Nephron (organoid): Measurements from ENCODE around the gene ATP8B1.

Experiments
- H3K27ac Mint-ChIP-seq, 3 experiments: 2 replicates each; pipeline ENCODE4 v1.8.0; 2020; ENCODE audit warnings: mixed read lengths in 3 of 3, mild to moderate bottlenecking in 2 of 3, moderate library complexity in 1 of 3
- H3K27me3 Mint-ChIP-seq: 2 replicates; pipeline ENCODE4 v1.8.0; 2021; ENCODE audit warnings: low read depth, mild to moderate bottlenecking, moderate library complexity, mixed read lengths
- H3K36me3 Mint-ChIP-seq: 2 replicates; pipeline ENCODE4 v1.8.0; 2020; ENCODE audit warnings: low read depth, mixed read lengths
- H3K4me1 Mint-ChIP-seq: 2 replicates; pipeline ENCODE4 v1.8.0; 2020; ENCODE audit warnings: mixed read lengths
- H3K4me3 Mint-ChIP-seq, 3 experiments: 2 replicates each; pipeline ENCODE4 v1.8.0; 2020; ENCODE audit warnings: mild to moderate bottlenecking in 3 of 3, mixed read lengths in 3 of 3, moderate library complexity in 2 of 3
- H3K9me3 Mint-ChIP-seq: 2 replicates; pipeline ENCODE4 v1.8.0; 2020; ENCODE audit warnings: mixed read lengths
- CTCF ChIP-seq, 3 experiments: fragments of 200-600 bp; sonication (generic); IDR thresholded peaks; one replicate each; pipeline ENCODE4 v1.5.0; 2021; ENCODE audit warnings: antibody characterized with exemption in 3 of 3; ENCODE audit not compliant: unreplicated experiment in 3 of 3

ATP8B1 gene

GRCh38 chr18:57677262-57678211, 125.6 kb downstream of the ATP8B1 start:
- no peak for TF ChIP-seq CTCF (IDR thresholded peaks at IDR 0.05; ENCODE audit: unreplicated experiment in 3 of 3)
- peaks cover 4% of the 10 kb centered on the region for H3K9me3 Mint-ChIP-seq
- peaks cover 7% of the 10 kb centered on the region for H3K4me1 Mint-ChIP-seq
- H3K36me3 Mint-ChIP-seq, result peaks cover 41% of the 10 kb centered on the region
- H3K27me3 Mint-ChIP-seq, result no peaks in the 10 kb centered on the region
- peak overlapping the region; percentile 19 to 77 (median 48) for H3K27ac Mint-ChIP-seq
- no peak overlapping the region for H3K4me3 Mint-ChIP-seq

GRCh38 chr18:57674891-57675290, 128.2 kb downstream of the ATP8B1 start:
- peaks cover 7% of the 10 kb centered on the region for H3K9me3 Mint-ChIP-seq
- no peak overlapping the region for H3K27ac Mint-ChIP-seq
- peaks cover 45% of the 10 kb centered on the region for H3K36me3 Mint-ChIP-seq
- no peak overlapping the region for H3K4me3 Mint-ChIP-seq
- no peak for TF ChIP-seq CTCF (IDR thresholded peaks at IDR 0.05; ENCODE audit: unreplicated experiment in 3 of 3)
- no peaks in the 10 kb centered on the region for H3K27me3 Mint-ChIP-seq
- peaks cover 7% of the 10 kb centered on the region for H3K4me1 Mint-ChIP-seq

GRCh38 chr18:57670046-57670445, 133.1 kb downstream of the ATP8B1 start:
- H3K27me3 Mint-ChIP-seq, result no peaks in the 10 kb centered on the region
- no peak for TF ChIP-seq CTCF (IDR thresholded peaks at IDR 0.05; ENCODE audit: unreplicated experiment in 3 of 3)
- no peak overlapping the region for H3K27ac Mint-ChIP-seq
- H3K4me1 Mint-ChIP-seq, result no peaks in the 10 kb centered on the region
- peaks cover 7% of the 10 kb centered on the region for H3K9me3 Mint-ChIP-seq
- H3K36me3 Mint-ChIP-seq, result peaks cover 23% of the 10 kb centered on the region
- H3K4me3 Mint-ChIP-seq, result no peak overlapping the region

GRCh38 chr18:57668021-57668420, 135.1 kb downstream of the ATP8B1 start:
- no peaks in the 10 kb centered on the region for H3K4me1 Mint-ChIP-seq

GRCh38 chr18:57666818-57667497, 136.2 kb downstream of the ATP8B1 start:
- no peak for TF ChIP-seq CTCF (IDR thresholded peaks at IDR 0.05; ENCODE audit: unreplicated experiment in 3 of 3)
- Mint-ChIP-seq H3K36me3 (peaks cover 18% of the 10 kb centered on the region), H3K27ac (no peak overlapping the region), H3K4me3 (no peak overlapping the region), H3K4me1 (no peaks in the 10 kb centered on the region), H3K27me3 (no peaks in the 10 kb centered on the region), H3K9me3 (no peaks in the 10 kb centered on the region)

More at GRCh38 chr18:57668021-57668420, 135.1 kb downstream of the ATP8B1 start:
- Mint-ChIP-seq H3K4me3 (no peak overlapping the region), H3K27me3 (no peaks in the 10 kb centered on the region), H3K27ac (no peak overlapping the region), H3K36me3 (peaks cover 20% of the 10 kb centered on the region), H3K9me3 (peaks cover 4% of the 10 kb centered on the region)
- TF ChIP-seq CTCF (IDR thresholded peaks at IDR 0.05; ENCODE audit: unreplicated experiment in 3 of 3), result no peak
